ENCODE data around the gene MGAT4B.

- no peak for TF ChIP-seq MAX (IDR thresholded peaks at IDR 0.05)
- no peak for TF ChIP-seq EP300 (IDR thresholded peaks at IDR 0.05; ENCODE audit: borderline replicate concordance)
- no peak for TF ChIP-seq TEAD4 (IDR thresholded peaks at IDR 0.05)
Observed at GRCh38 chr5:179830818-179831468, 24.3 kb upstream of the MGAT4B start.
